Measurements from ENCODE around the gene JPH4. TPM values are rescaled to one million over a fixed set of nuclear protein-coding genes. Genes with fewer than 3 reads are reported as not detected.

The JPH4 gene
- total RNA-seq, 2 donors from 2014 or later: 0.18 to 0.91 TPM

- Histone ChIP-seq H3K4me1 (ENCODE audit: control insufficient read depth, insufficient read depth, low read length) (no peaks in the 10 kb centered on the region), H3K4me3 (ENCODE audit: low read length) (no peak overlapping the region), H3K36me3 (ENCODE audit: control insufficient read depth, insufficient read depth, low read length) (peaks cover 10% of the 10 kb centered on the region), H3K9me3 (ENCODE audit: control insufficient read depth, low read length) (no peaks in the 10 kb centered on the region), H3K27me3 (ENCODE audit: control insufficient read depth, insufficient read depth, low read length, poor library complexity, severe bottlenecking) (no peaks in the 10 kb centered on the region), H3K27ac (ENCODE audit: low read depth, low read length) (no peak overlapping the region), H3K9ac (ENCODE audit: extremely low read depth, low read length, poor library complexity, severe bottlenecking) (no peak overlapping the region)
- 92 to 94% methylated on average over 8 to 14 of the region's 14 CpGs for WGBS, 2 experiments (ENCODE audit: insufficient coverage in 1 of 2, insufficient read length in 1 of 2)
- H3K4me1 Mint-ChIP-seq: peaks cover 9% of the 10 kb centered on the region
- H3K36me3 Mint-ChIP-seq (ENCODE audit: low read depth): peaks cover 28% of the 10 kb centered on the region
- no peak overlapping the region for H3K27ac Mint-ChIP-seq
- no peaks in the 10 kb centered on the region for H3K27me3 Mint-ChIP-seq (ENCODE audit: insufficient read depth)
- H3K4me3 Mint-ChIP-seq: no peak overlapping the region
- DNase-seq: no peak
- no peaks in the 10 kb centered on the region for H3K9me3 Mint-ChIP-seq
- no peak for TF ChIP-seq CTCF (conservative IDR thresholded peaks at IDR 0.05)
Measured at GRCh38 chr14:23524954-23525353, 53.6 kb downstream of the JPH4 start.

GRCh38 chr14:23523229-23524016 lies 55.2 kb downstream of the JPH4 start:
- no peak for TF ChIP-seq CTCF (conservative IDR thresholded peaks at IDR 0.05)
- Histone ChIP-seq H3K27me3 (ENCODE audit: control insufficient read depth, insufficient read depth, low read length, poor library complexity, severe bottlenecking) (no peaks in the 10 kb centered on the region), H3K4me3 (ENCODE audit: low read length) (no peak overlapping the region), H3K27ac (ENCODE audit: low read depth, low read length) (no peak overlapping the region), H3K9ac (ENCODE audit: extremely low read depth, low read length, poor library complexity, severe bottlenecking) (no peak overlapping the region), H3K4me1 (ENCODE audit: control insufficient read depth, insufficient read depth, low read length) (no peaks in the 10 kb centered on the region), H3K36me3 (ENCODE audit: control insufficient read depth, insufficient read depth, low read length) (peaks cover 10% of the 10 kb centered on the region), H3K9me3 (ENCODE audit: control insufficient read depth, low read length) (no peaks in the 10 kb centered on the region)
- H3K36me3 Mint-ChIP-seq (ENCODE audit: low read depth): peaks cover 27% of the 10 kb centered on the region
- peaks cover 11% of the 10 kb centered on the region for H3K4me1 Mint-ChIP-seq
- WGBS, 2 experiments (ENCODE audit: insufficient coverage in 1 of 2, insufficient read length in 1 of 2): 95% methylated on average over 7 to 16 of the region's 16 CpGs
- no peaks in the 10 kb centered on the region for H3K9me3 Mint-ChIP-seq
- peaks cover 2% of the 10 kb centered on the region for H3K27me3 Mint-ChIP-seq (ENCODE audit: insufficient read depth)
- H3K27ac Mint-ChIP-seq: peak overlapping the region; percentile 35
- H3K4me3 Mint-ChIP-seq: no peak overlapping the region
- no peak for DNase-seq

DNA sequence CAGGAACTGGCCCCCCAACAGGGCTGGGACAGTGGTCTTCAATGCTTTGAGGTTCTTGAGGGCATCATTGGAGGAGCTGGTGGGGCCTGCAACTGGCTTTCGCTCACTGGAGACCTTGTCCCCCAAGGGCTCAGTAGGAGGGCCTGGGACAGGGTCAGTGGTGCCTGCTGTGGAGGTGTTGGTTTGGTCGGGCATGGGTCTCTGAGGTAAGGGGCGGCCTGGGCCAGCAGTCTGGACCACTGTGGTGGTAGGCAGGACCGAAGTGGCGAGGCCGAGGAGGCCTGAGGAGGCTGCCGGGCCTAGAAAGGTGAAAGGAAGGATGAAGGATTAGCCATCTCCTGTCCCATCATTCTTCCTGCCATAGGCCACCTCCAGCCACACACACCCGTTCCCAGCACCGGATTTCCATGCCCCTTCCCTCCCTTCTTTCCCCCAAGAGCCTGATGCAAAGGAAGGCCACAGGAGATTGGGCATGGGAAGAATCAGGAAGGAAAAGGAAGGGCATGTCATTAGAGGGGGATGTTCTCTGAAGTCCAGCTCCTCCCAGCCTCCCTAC lies 55.9 kb downstream of the JPH4 start:
- WGBS, 2 experiments (ENCODE audit: insufficient coverage in 1 of 2, insufficient read length in 1 of 2): 88 to 90% methylated on average over 2 to 7 of the region's 9 CpGs
- peaks cover 2% of the 10 kb centered on the region for H3K27me3 Mint-ChIP-seq (ENCODE audit: insufficient read depth)
- Histone ChIP-seq H3K9ac (ENCODE audit: extremely low read depth, low read length, poor library complexity, severe bottlenecking) (no peak overlapping the region), H3K27me3 (ENCODE audit: control insufficient read depth, insufficient read depth, low read length, poor library complexity, severe bottlenecking) (no peaks in the 10 kb centered on the region), H3K9me3 (ENCODE audit: control insufficient read depth, low read length) (no peaks in the 10 kb centered on the region), H3K36me3 (ENCODE audit: control insufficient read depth, insufficient read depth, low read length) (peaks cover 10% of the 10 kb centered on the region), H3K4me3 (ENCODE audit: low read length) (no peak overlapping the region), H3K27ac (ENCODE audit: low read depth, low read length) (no peak overlapping the region), H3K4me1 (ENCODE audit: control insufficient read depth, insufficient read depth, low read length) (no peaks in the 10 kb centered on the region)
- H3K4me3 Mint-ChIP-seq: no peak overlapping the region
- no peak for TF ChIP-seq CTCF (conservative IDR thresholded peaks at IDR 0.05)
- no peak for DNase-seq
- peaks cover 8% of the 10 kb centered on the region for H3K4me1 Mint-ChIP-seq
- H3K27ac Mint-ChIP-seq: peak overlapping the region; percentile 35
- H3K36me3 Mint-ChIP-seq (ENCODE audit: low read depth): peaks cover 24% of the 10 kb centered on the region
- H3K9me3 Mint-ChIP-seq: no peaks in the 10 kb centered on the region

Measured in endodermal cell (in vitro differentiated cells).